ENCODE measurements around the gene HCFC1R1. TPM values are rescaled to one million over a fixed set of nuclear protein-coding genes. Genes with fewer than 3 reads are reported as not detected.

Gene HCFC1R1
- polyA plus RNA-seq, 1 experiment, result 51.6 TPM

DNA sequence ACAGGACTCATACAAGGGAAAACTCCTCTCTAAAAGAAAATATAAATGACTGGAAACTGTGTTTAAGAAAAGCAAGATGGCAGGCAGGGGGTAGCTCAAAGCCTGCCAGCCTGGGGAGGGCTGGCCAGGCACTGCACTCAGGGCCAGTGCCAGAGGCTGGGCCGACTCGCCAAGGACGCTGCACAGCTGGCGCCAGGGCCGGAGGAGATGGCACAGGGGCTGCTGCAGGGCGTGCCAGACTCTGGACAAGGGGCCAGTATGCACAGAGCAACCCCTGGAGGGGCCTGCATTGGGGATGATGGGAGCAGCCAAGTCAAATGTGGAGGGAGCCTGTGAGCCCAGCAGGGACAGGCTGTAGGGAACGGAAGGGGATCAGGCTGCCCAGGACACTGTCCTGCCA is 47.5 kb downstream of the HCFC1R1 start:
- H3K4me3 ChIP-seq (ENCODE audit: low read depth, low read length), result no peak overlapping the region
- ChIA-PET CTCF (interaction anchor here (1.5 kb wide), 1 partner anchor 14 kb away, joined by 5 read pairs; no protein-coding TSS in a partner anchor), POLR2A (no interaction called here)
- no peak for TF ChIP-seq CTCF (IDR thresholded peaks at IDR 0.05; ENCODE audit: low read depth, low read length)
- peaks cover 5% of the 10 kb centered on the region; the same call in 1 of the 2 replicates for H3K9me3 ChIP-seq (ENCODE audit: control insufficient read depth, insufficient read depth, low read length)
- no peak for DNase-seq (ENCODE audit: low read depth, low spot score)
- no peak overlapping the region for H3K27ac ChIP-seq (ENCODE audit: low read depth, low read length)
- no peaks in the 10 kb centered on the region for H3K27me3 ChIP-seq (ENCODE audit: control insufficient read depth, insufficient read depth, low read length)

GRCh38 chr16:2975161-2975795 is 48.5 kb downstream of the HCFC1R1 start:
- Histone ChIP-seq H3K4me3 (ENCODE audit: low read depth, low read length) (no peak overlapping the region), H3K27ac (ENCODE audit: low read depth, low read length) (no peak overlapping the region), H3K27me3 (ENCODE audit: control insufficient read depth, insufficient read depth, low read length) (no peaks in the 10 kb centered on the region), H3K9me3 (ENCODE audit: control insufficient read depth, insufficient read depth, low read length) (no peaks in the 10 kb centered on the region; the same call in 1 of the 2 replicates)
- DNase-seq (ENCODE audit: low read depth, low spot score), result no peak
- ChIA-PET POLR2A (no interaction called here), CTCF (interaction anchor here (1.5 kb wide), 1 partner anchor 13 kb away, joined by 5 read pairs; no protein-coding TSS in a partner anchor)
- no peak for TF ChIP-seq CTCF (IDR thresholded peaks at IDR 0.05; ENCODE audit: low read depth, low read length)

DNA sequence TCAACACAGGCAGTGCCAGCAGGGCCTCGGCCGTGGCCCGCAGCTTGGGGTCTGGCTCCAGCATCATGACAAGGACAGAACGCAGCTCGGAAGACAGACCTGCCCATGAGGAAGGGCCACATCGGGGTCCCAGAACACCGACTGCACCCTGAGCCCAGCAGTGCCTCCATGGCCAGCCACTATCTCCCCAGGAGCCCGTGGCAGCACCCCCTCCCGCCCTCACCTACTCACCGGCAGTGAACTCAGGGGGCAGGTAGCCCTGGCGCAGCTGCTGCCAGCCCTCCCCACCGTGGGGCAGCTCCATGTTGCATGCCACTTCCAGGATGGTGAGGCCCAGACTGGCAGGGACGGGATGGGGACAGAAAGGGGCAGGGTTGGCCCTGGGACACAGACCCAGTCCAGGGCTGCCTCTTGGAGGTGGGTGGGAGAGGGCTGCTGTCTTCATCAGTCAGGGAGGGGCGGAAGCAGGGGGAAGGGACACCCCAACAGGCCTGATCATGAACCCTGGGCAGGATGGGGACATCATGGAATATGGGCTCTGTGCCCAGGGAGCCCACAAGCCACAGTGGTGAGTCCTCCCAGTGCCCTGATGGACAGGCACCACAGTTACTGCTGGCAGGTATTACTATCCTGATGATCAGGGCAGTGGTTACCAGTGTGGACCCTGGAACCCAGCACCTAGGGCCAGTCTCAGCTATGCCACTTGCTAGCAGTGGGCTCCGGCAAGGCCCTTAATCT is 49.3 kb downstream of the HCFC1R1 start:
- H3K27me3 ChIP-seq (ENCODE audit: control insufficient read depth, insufficient read depth, low read length), result no peaks in the 10 kb centered on the region
- H3K4me3 ChIP-seq (ENCODE audit: low read depth, low read length), result no peak overlapping the region
- no peak for TF ChIP-seq CTCF (IDR thresholded peaks at IDR 0.05; ENCODE audit: low read depth, low read length)
- no peak for DNase-seq (ENCODE audit: low read depth, low spot score)
- ChIA-PET POLR2A (no interaction called here), CTCF (interaction anchor here (1.5 kb wide), 1 partner anchor 13 kb away, joined by 5 read pairs; no protein-coding TSS in a partner anchor)
- no peak overlapping the region for H3K27ac ChIP-seq (ENCODE audit: low read depth, low read length)
- H3K9me3 ChIP-seq (ENCODE audit: control insufficient read depth, insufficient read depth, low read length), result no peaks in the 10 kb centered on the region; the same call in 1 of the 2 replicates

- ChIA-PET CTCF (interaction anchor here (1.3 kb wide), 1 partner anchor 8 kb away, joined by 3 read pairs; no protein-coding TSS in a partner anchor), POLR2A (no interaction called here)
- no peak for DNase-seq (ENCODE audit: low read depth, low spot score)
- H3K4me3 ChIP-seq (ENCODE audit: low read depth, low read length), result no peak overlapping the region
- H3K9me3 ChIP-seq (ENCODE audit: control insufficient read depth, insufficient read depth, low read length), result no peaks in the 10 kb centered on the region; the same call in 1 of the 2 replicates
- no peak overlapping the region for H3K27ac ChIP-seq (ENCODE audit: low read depth, low read length)
- no peaks in the 10 kb centered on the region for H3K27me3 ChIP-seq (ENCODE audit: control insufficient read depth, insufficient read depth, low read length)
- TF ChIP-seq CTCF (IDR thresholded peaks at IDR 0.05; ENCODE audit: low read depth, low read length), result no peak
Measured at GRCh38 chr16:2973605-2974318, 50.0 kb downstream of the HCFC1R1 start.
